HepG2 (cell line): ENCODE data around the gene ST6GALNAC2. TPM values are rescaled to one million over a fixed set of nuclear protein-coding genes. Genes with fewer than 3 reads are reported as not detected.

ENCODE experiments used
- ARID4A ChIP-seq: sonication (generic); formaldehyde crosslinking; IDR thresholded peaks from 2 replicates; pipeline ENCODE4 v1.5.0; 2020; ENCODE audit warnings: mild to moderate bottlenecking, missing genetic modification reagents, borderline replicate concordance
- GRHL1 ChIP-seq: sonication (generic); formaldehyde crosslinking; conservative IDR thresholded peaks from 2 replicates; pipeline ENCODE4 v1.8.0; 2022; ENCODE audit warnings: missing genetic modification reagents
- HMGA1 ChIP-seq: sonication (generic); formaldehyde crosslinking; conservative IDR thresholded peaks from 2 replicates; pipeline ENCODE4 v1.4.0; 2020; ENCODE audit warnings: missing genetic modification reagents
- MAZ ChIP-seq, 2 experiments: sonication (generic) in 1 of 2; formaldehyde crosslinking in 1 of 2; IDR thresholded peaks; 2 replicates each; pipeline versions ENCODE4 v1.5.0 to v1.6.1; 2012 to 2020; ENCODE audit warnings: low read depth in 2 of 2, mild to moderate bottlenecking in 2 of 2, borderline replicate concordance in 1 of 2, improper control_type of control experiment in 1 of 2, low read length in 1 of 2, missing genetic modification reagents in 1 of 2, moderate library complexity in 1 of 2
- MBNL3 ChIP-seq: fragments of 250-450 bp; sonication (Bioruptor Pico); conservative IDR thresholded peaks from 2 replicates; pipeline ENCODE4 v1.8.0; 2022; ENCODE audit warnings: mild to moderate bottlenecking, inconsistent platforms
- NFATC3 ChIP-seq: sonication (generic); formaldehyde crosslinking; IDR thresholded peaks from 2 replicates; pipeline ENCODE4 v1.5.1; 2020; ENCODE audit warnings: mild to moderate bottlenecking, missing genetic modification reagents
- PHF21A ChIP-seq: sonication (generic); formaldehyde crosslinking; IDR thresholded peaks from 2 replicates; pipeline ENCODE4 v1.5.0; 2020; ENCODE audit warnings: mild to moderate bottlenecking, missing genetic modification reagents
- PRDM10 ChIP-seq: sonication (generic); formaldehyde crosslinking; IDR thresholded peaks from 2 replicates; pipeline ENCODE4 v1.4.0; 2020; ENCODE audit warnings: low read depth, missing genetic modification reagents
- RNF219 ChIP-seq: sonication (generic); formaldehyde crosslinking; IDR thresholded peaks from 2 replicates; pipeline ENCODE4 v1.5.0; 2020; ENCODE audit warnings: mild to moderate bottlenecking, missing genetic modification reagents
- TBP ChIP-seq: sonication (generic); formaldehyde crosslinking; IDR thresholded peaks from 2 replicates; pipeline ENCODE4 v1.5.0; 2020; ENCODE audit warnings: missing genetic modification reagents
- ZKSCAN5 ChIP-seq: sonication (generic); formaldehyde crosslinking; IDR thresholded peaks from 2 replicates; pipeline ENCODE4 v1.5.1; 2020; ENCODE audit warnings: mild to moderate bottlenecking, missing genetic modification reagents
- ZNF17 ChIP-seq: sonication (generic); formaldehyde crosslinking; IDR thresholded peaks from 2 replicates; pipeline ENCODE4 v1.5.0; 2020; ENCODE audit warnings: mild to moderate bottlenecking, missing genetic modification reagents
- ZNF264 ChIP-seq: sonication (generic); formaldehyde crosslinking; IDR thresholded peaks from 2 replicates; pipeline ENCODE4 v1.4.0; 2020; ENCODE audit warnings: missing genetic modification reagents
- ZNF383 ChIP-seq: sonication (generic); formaldehyde crosslinking; IDR thresholded peaks from 2 replicates; pipeline ENCODE4 v1.4.0; 2020; ENCODE audit warnings: missing genetic modification reagents, mild to moderate bottlenecking, borderline replicate concordance
- ZNF576 ChIP-seq: sonication (generic); formaldehyde crosslinking; IDR thresholded peaks from 2 replicates; pipeline ENCODE4 v1.4.0; 2020; ENCODE audit warnings: mild to moderate bottlenecking, missing genetic modification reagents
- ZNF724P ChIP-seq: sonication (generic); formaldehyde crosslinking; IDR thresholded peaks from 2 replicates; pipeline ENCODE4 v1.8.0; 2022; ENCODE audit warnings: missing genetic modification reagents, borderline replicate concordance
- polyA plus RNA-seq, 8 experiments: library from polyadenylated mRNA; depleted of rRNA in 3 of 8; stranded (reverse) in 7 of 8; unstranded in 1 of 8; fragments of >200 nt; fragmentation: Illumina TruSeq in 4 of 8; extraction: Trizol in 4 of 8; gene quantifications; 2 replicates each; pipeline versions ENCODE4 v1.2.1 to v1.2.3, GENCODE V29; 2011 to 2016; ENCODE audit warnings: low read depth in 4 of 8, missing spikeins in 1 of 8, mixed read lengths in 1 of 8; ENCODE audit not compliant: insufficient read depth in 1 of 8
- total RNA-seq, 5 experiments: library from RNA; depleted of rRNA; stranded (reverse); fragments of >200 nt; fragmentation: Illumina TruSeq; extraction: Trizol; gene quantifications; 2 replicates each; pipeline ENCODE4 v1.2.3, GENCODE V29; 2016; ENCODE audit warnings: low read depth in 1 of 5

Gene ST6GALNAC2
- total and polyA plus RNA-seq, 2 of the 13 experiments (the other 11 are each of a cell fraction or from before 2014, with no cell fraction given), result 0.12 to 0.49 TPM

GRCh38 chr17:76567634-76568432, 17.8 kb downstream of the ST6GALNAC2 start (continued):
- no peak for TF ChIP-seq ZNF17 (CRISPR knock-in tag)
- no peak for TF ChIP-seq ZKSCAN5 (CRISPR knock-in tag)
- no peak for TF ChIP-seq ZNF383 (CRISPR knock-in tag)
- TF ChIP-seq PRDM10 (CRISPR knock-in tag), result no peak
- TF ChIP-seq RNF219 (CRISPR knock-in tag), result no peak
- TF ChIP-seq NFATC3, result no peak
- no peak for TF ChIP-seq ARID4A (CRISPR knock-in tag)
- no peak for TF ChIP-seq GRHL1 (CRISPR knock-in tag)
- TF ChIP-seq HMGA1 (CRISPR knock-in tag), result no peak
- TF ChIP-seq MBNL3 (CRISPR knock-in tag), result no peak
- no peak for TF ChIP-seq ZNF264 (CRISPR knock-in tag)
- no peak for TF ChIP-seq MAZ (IDR thresholded peaks at IDR 0.05; ENCODE audit: borderline replicate concordance, low read depth, low read length)
- TF ChIP-seq MAZ (CRISPR knock-in tag; IDR thresholded peaks at IDR 0.05; ENCODE audit: low read depth), result no peak
- TF ChIP-seq PHF21A, result no peak
- no peak for TF ChIP-seq TBP (CRISPR knock-in tag)
- TF ChIP-seq ZNF576, result no peak
- no peak for TF ChIP-seq ZNF724P (CRISPR knock-in tag)
